ENCODE data around the gene ILKAP. TPM values are rescaled to one million over a fixed set of nuclear protein-coding genes. Genes with fewer than 3 reads are reported as not detected.

The ILKAP gene
- total and polyA plus RNA-seq, 2 of the 4 experiments (the other 2 are of a cell fraction) = 13.3 to 44.2 TPM

DNA sequence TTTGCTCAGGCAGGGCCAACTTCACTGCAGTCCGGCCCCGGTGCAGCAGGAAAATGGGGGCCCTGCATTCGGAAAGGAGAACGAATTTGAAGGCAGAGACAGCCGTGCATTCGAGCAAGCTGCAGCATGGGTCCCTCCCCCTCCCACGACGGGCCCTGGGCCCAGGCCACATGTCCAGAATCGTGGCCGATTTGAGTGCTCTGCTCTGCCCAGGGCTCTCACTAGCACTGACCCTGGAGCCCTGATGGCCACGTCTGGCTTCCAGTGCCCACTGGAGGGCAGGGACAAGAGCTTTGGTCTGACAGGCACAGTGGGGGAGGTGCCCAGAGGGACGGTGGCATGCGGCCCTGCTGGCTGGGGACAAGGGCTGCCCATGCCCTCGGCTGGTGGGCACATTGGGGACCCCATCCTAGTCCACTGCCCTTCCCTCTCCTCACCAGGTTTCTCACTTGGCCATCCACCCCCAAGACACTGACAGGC is 79.5 kb downstream of the ILKAP start:
- ChIA-PET POLR2A (ENCODE audit: unreplicated experiment) (no interaction called here), CTCF (no interaction called here)
- Histone ChIP-seq H2AFZ (replicated peaks; ENCODE audit: low read length, poor library complexity) (no peak overlapping the region), H3K9me3 (ENCODE audit: control insufficient read depth, insufficient read depth, low read length) (no peaks in the 10 kb centered on the region), H3K36me3 (ENCODE audit: control insufficient read depth, insufficient read depth, low read length) (no peaks in the 10 kb centered on the region), H2AK9ac (replicated peaks; ENCODE audit: low read depth, low read length, poor library complexity) (no peak overlapping the region), H3K14ac (replicated peaks; ENCODE audit: low read depth, low read length) (no peak overlapping the region), H4K5ac (ENCODE audit: low read depth, low read length) (no peak overlapping the region), H4K91ac (ENCODE audit: insufficient read depth, low read depth, low read length) (no peak overlapping the region), H2BK15ac (ENCODE audit: low read depth, low read length) (no peak overlapping the region), H3K4me1 (ENCODE audit: control insufficient read depth, insufficient read depth, low read length) (peaks cover 10% of the 10 kb centered on the region), H3K4me3 (ENCODE audit: insufficient read depth, low read depth, low read length) (no peak overlapping the region), H2BK20ac (ENCODE audit: low read depth, low read length) (no peak overlapping the region), H3K23ac (ENCODE audit: low read depth, low read length) (no peak overlapping the region), H3K4ac (ENCODE audit: low read depth, low read length) (no peak overlapping the region), H3K4me2 (ENCODE audit: low read depth, low read length) (no peak overlapping the region), H3K18ac (ENCODE audit: low read depth, low read length) (no peak overlapping the region), H2BK5ac (ENCODE audit: low read depth, low read length, poor library complexity, severe bottlenecking) (no peak overlapping the region), H2BK120ac (ENCODE audit: low read depth, low read length) (no peak overlapping the region), H3K27ac (ENCODE audit: insufficient read depth, low read length) (no peak overlapping the region), H3K9me1 (ENCODE audit: insufficient read depth, low read length) (peaks cover 5% of the 10 kb centered on the region; the same call in 1 of the 2 replicates), H3K27me3 (ENCODE audit: control insufficient read depth, insufficient read depth, low read length) (peaks cover 27% of the 10 kb centered on the region), H3K56ac (ENCODE audit: extremely low read depth, insufficient read depth, low read length) (no peak overlapping the region), H3K9ac (ENCODE audit: low read depth, low read length) (no peak overlapping the region), H4K8ac (ENCODE audit: low read depth in 2 of 2, low read length in 2 of 2) (no peak overlapping the region), H2AK5ac (ENCODE audit: low read depth, low read length) (no peak overlapping the region), H4K20me1 (ENCODE audit: insufficient read depth, low read length) (no peaks in the 10 kb centered on the region), H3K79me1 (ENCODE audit: low read depth in 1 of 2, low read length in 2 of 2) (no peaks in the 10 kb centered on the region)
- in situ Hi-C loops (cut with MboI; ENCODE audit: low sequenced_read_pairs) = no loop called here
- TF ChIP-seq, protein P1, sequence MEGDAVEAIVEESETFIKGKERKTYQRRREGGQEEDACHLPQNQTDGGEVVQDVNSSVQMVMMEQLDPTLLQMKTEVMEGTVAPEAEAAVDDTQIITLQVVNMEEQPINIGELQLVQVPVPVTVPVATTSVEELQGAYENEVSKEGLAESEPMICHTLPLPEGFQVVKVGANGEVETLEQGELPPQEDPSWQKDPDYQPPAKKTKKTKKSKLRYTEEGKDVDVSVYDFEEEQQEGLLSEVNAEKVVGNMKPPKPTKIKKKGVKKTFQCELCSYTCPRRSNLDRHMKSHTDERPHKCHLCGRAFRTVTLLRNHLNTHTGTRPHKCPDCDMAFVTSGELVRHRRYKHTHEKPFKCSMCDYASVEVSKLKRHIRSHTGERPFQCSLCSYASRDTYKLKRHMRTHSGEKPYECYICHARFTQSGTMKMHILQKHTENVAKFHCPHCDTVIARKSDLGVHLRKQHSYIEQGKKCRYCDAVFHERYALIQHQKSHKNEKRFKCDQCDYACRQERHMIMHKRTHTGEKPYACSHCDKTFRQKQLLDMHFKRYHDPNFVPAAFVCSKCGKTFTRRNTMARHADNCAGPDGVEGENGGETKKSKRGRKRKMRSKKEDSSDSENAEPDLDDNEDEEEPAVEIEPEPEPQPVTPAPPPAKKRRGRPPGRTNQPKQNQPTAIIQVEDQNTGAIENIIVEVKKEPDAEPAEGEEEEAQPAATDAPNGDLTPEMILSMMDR (conservative IDR thresholded peaks at IDR 0.05; ENCODE audit: low read depth, low read length) = no peak
- TF ChIP-seq BHLHE40 (IDR thresholded peaks at IDR 0.05; ENCODE audit: low read depth, low read length) = no peak
- TF ChIP-seq MXI1 (IDR thresholded peaks at IDR 0.05; ENCODE audit: borderline replicate concordance, low read depth, low read length) = no peak
- TF ChIP-seq SMC3 (IDR thresholded peaks at IDR 0.05; ENCODE audit: low read depth, low read length) = no peak
- TF ChIP-seq NFE2L2 (IDR thresholded peaks at IDR 0.05; ENCODE audit: low read depth, low read length) = no peak
- TF ChIP-seq CHD1 (IDR thresholded peaks at IDR 0.05; ENCODE audit: low read depth, low read length) = no peak
- no peak for TF ChIP-seq POLR2A (IDR thresholded peaks at IDR 0.05; ENCODE audit: low read depth, low read length)
- TF ChIP-seq MAFK (IDR thresholded peaks at IDR 0.05; ENCODE audit: low read depth, low read length) = no peak
- no peak for TF ChIP-seq RFX5 (IDR thresholded peaks at IDR 0.05; ENCODE audit: low read depth, low read length)
- TF ChIP-seq RCOR1 (IDR thresholded peaks at IDR 0.05; ENCODE audit: insufficient replicate concordance, low read length) = no peak
- TF ChIP-seq, protein P2, sequence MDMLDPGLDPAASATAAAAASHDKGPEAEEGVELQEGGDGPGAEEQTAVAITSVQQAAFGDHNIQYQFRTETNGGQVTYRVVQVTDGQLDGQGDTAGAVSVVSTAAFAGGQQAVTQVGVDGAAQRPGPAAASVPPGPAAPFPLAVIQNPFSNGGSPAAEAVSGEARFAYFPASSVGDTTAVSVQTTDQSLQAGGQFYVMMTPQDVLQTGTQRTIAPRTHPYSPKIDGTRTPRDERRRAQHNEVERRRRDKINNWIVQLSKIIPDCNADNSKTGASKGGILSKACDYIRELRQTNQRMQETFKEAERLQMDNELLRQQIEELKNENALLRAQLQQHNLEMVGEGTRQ (IDR thresholded peaks at IDR 0.05; ENCODE audit: low read depth, low read length) = no peak
- no peak for TF ChIP-seq ELK1 (IDR thresholded peaks at IDR 0.05; ENCODE audit: borderline replicate concordance, low read depth, low read length)
- no peak for TF ChIP-seq CEBPB (IDR thresholded peaks at IDR 0.05; ENCODE audit: low read depth, low read length)
- no peak for TF ChIP-seq MAZ (IDR thresholded peaks at IDR 0.05; ENCODE audit: borderline replicate concordance, low read depth, low read length)
- no peak for TF ChIP-seq FOS (IDR thresholded peaks at IDR 0.05; ENCODE audit: low read depth, low read length)
- no peak for TF ChIP-seq RAD21 (IDR thresholded peaks at IDR 0.05; ENCODE audit: low read length)
- DNase-seq = no peak
- WGBS, 2 experiments (ENCODE audit: extremely low coverage in 2 of 2, insufficient read length in 1 of 2) = 65% methylated on average over 7 of the region's 14 CpGs; no CpG with 5 or more reads in 1 of the 2 experiments
- no peak for ATAC-seq (ENCODE audit: low read depth)
- intact Hi-C loops (cut with micrococcal nuclease) = loop anchor here (5.0 kb wide), 1 partner anchor 267 kb away; the partner anchor contains the start of gene RAMP1
- BruUV-seq (replicated peaks) = no TSS peak
- dilution Hi-C loops (cut with HindIII; ENCODE audit: low sequenced_read_pairs, unreplicated experiment) = no loop called here
